H1 (cell line): ENCODE results near the gene PRMT9. TPM values are rescaled to one million over a fixed set of nuclear protein-coding genes. Genes with fewer than 3 reads are reported as not detected.

Experiments
- CTCF ChIA-PET: fragments of 300-600 bp; sonication (Branson Sonifier 250); formaldehyde crosslinking; loops from one replicate; lab custom pipeline; 2021; ENCODE audit not compliant: partially characterized antibody; lab: Charles Lee
- POLR2A ChIA-PET: fragments of 300-600 bp; sonication (Branson Sonifier 250); formaldehyde crosslinking; loops from one replicate; lab custom pipeline; 2021; ENCODE audit warnings: inconsistent platforms; ENCODE audit not compliant: partially characterized antibody; lab: Charles Lee
- DNase-seq, 2 experiments: peaks; one replicate each; pipeline versions ENCODE4 v3.0.0 to v3.0.0-alpha.2; 2010 to 2022; ENCODE audit warnings: low spot score in 2 of 2, low read depth in 1 of 2, mixed read lengths in 1 of 2
- FAIRE-seq: peaks from 2 replicates; lab custom pipeline; 2011; peaks lifted over from hg19 to GRCh38; lab: Jason Lieb, UNC
- H2AFZ ChIP-seq: 2 replicates; pipeline ENCODE4 v1.8.1; 2012; ENCODE audit warnings: low read length, inconsistent platforms
- H2AK5ac ChIP-seq: 2 replicates; pipeline ENCODE4 v1.6.1; 2013; ENCODE audit warnings: low read depth, low read length
- H2BK120ac ChIP-seq: replicated peaks from 2 replicates; pipeline ENCODE3; 2013; ENCODE audit warnings: low read depth, low read length, inconsistent platforms
- H2BK12ac ChIP-seq: 2 replicates; pipeline ENCODE4 v1.6.1; 2013; ENCODE audit warnings: low read depth, low read length
- H2BK15ac ChIP-seq: 2 replicates; pipeline ENCODE4 v1.6.1; 2013; ENCODE audit warnings: low read length
- H2BK20ac ChIP-seq: 2 replicates; pipeline ENCODE4 v1.6.1; 2013; ENCODE audit warnings: low read length
- H2BK5ac ChIP-seq: 2 replicates; pipeline ENCODE4 v1.6.1; 2013; ENCODE audit warnings: low read depth, low read length
- H3K14ac ChIP-seq: 2 replicates; pipeline ENCODE4 v1.6.1; 2013; ENCODE audit warnings: inconsistent platforms; ENCODE audit not compliant: insufficient read length
- H3K18ac ChIP-seq: 2 replicates; pipeline ENCODE4 v1.6.1; 2013; ENCODE audit warnings: low read length; ENCODE audit errors: extremely low read depth
- H3K23ac ChIP-seq: 2 replicates; pipeline ENCODE4 v1.6.1; 2013; ENCODE audit warnings: inconsistent platforms; ENCODE audit not compliant: insufficient read length
- H3K23me2 ChIP-seq: 2 replicates; pipeline ENCODE4 v1.6.1; 2013; ENCODE audit warnings: low read depth, low read length
- H3K27ac ChIP-seq: 2 replicates; pipeline ENCODE4 v1.6.1; 2011; ENCODE audit warnings: low read depth, low read length, inconsistent platforms
- H3K27me3 ChIP-seq, 4 experiments: replicated peaks in 1 of 4; 1 replicate in 1 of 4; 2 replicates in 3 of 4; pipeline versions ENCODE4 v1.6.1 to v1.8.1; 2011 to 2013; ENCODE audit warnings: low read length in 3 of 4, mild to moderate bottlenecking in 3 of 4, inconsistent platforms in 2 of 4, mixed read lengths in 2 of 4, moderate library complexity in 1 of 4; ENCODE audit not compliant: control insufficient read depth in 3 of 4, insufficient read depth in 3 of 4; ENCODE audit errors: extremely low read depth in 1 of 4
- H3K36me3 ChIP-seq, 4 experiments: 2 replicates each; pipeline versions ENCODE4 v1.6.1 to v1.8.1; 2011 to 2013; ENCODE audit warnings: mild to moderate bottlenecking in 4 of 4, low read length in 3 of 4, moderate library complexity in 2 of 4, control low read depth in 1 of 4, inconsistent platforms in 1 of 4; ENCODE audit not compliant: insufficient read depth in 4 of 4, control insufficient read depth in 2 of 4
- H3K4ac ChIP-seq: replicated peaks from 2 replicates; pipeline ENCODE3; 2013; ENCODE audit warnings: low read length, low read depth, mixed read lengths, inconsistent platforms; ENCODE audit not compliant: insufficient read length
- H3K4me1 ChIP-seq, 4 experiments: replicated peaks in 1 of 4; 1 replicate in 1 of 4; 2 replicates in 3 of 4; pipeline versions ENCODE4 v1.6.1 to v1.8.1; 2011 to 2013; ENCODE audit warnings: low read length in 3 of 4, inconsistent platforms in 2 of 4, mixed read lengths in 1 of 4; ENCODE audit not compliant: insufficient read depth in 4 of 4, control insufficient read depth in 3 of 4
- H3K4me2 ChIP-seq, 2 experiments: 2 replicates each; pipeline versions ENCODE4 v1.6.1 to v1.8.1; 2011 to 2013; ENCODE audit warnings: low read depth in 2 of 2, low read length in 2 of 2, control low read depth in 1 of 2, inconsistent platforms in 1 of 2, mild to moderate bottlenecking in 1 of 2; ENCODE audit not compliant: insufficient read depth in 1 of 2
- H3K4me3 ChIP-seq, 4 experiments: fragments of 200-600, 300-600 bp in 1 of 4; sonication (generic), shearing (Covaris generic), sonication (Bioruptor Twin) in 1 of 4; 2 replicates each; pipeline versions ENCODE4 v1.5.1 to v1.8.1; 2011 to 2016; ENCODE audit warnings: low read length in 4 of 4, low read depth in 3 of 4, control low read depth in 2 of 4, inconsistent platforms in 2 of 4, mild to moderate bottlenecking in 2 of 4, mixed read lengths in 1 of 4, moderate library complexity in 1 of 4; ENCODE audit not compliant: insufficient read depth in 2 of 4; ENCODE audit errors: extremely low read depth in 1 of 4
- H3K56ac ChIP-seq: replicated peaks from 2 replicates; pipeline ENCODE3; 2013; ENCODE audit warnings: low read depth, mild to moderate bottlenecking, mixed read lengths, low read length, inconsistent platforms; ENCODE audit not compliant: insufficient read length
- H3K79me1 ChIP-seq: 2 replicates; pipeline ENCODE4 v1.6.1; 2013; ENCODE audit warnings: low read depth, low read length, control low read depth
- H3K79me2 ChIP-seq, 2 experiments: 2 replicates each; pipeline versions ENCODE4 v1.6.1 to v1.8.1; 2012 to 2013; ENCODE audit warnings: low read length in 2 of 2, mild to moderate bottlenecking in 2 of 2, inconsistent platforms in 1 of 2; ENCODE audit not compliant: insufficient read depth in 2 of 2, control insufficient read depth in 1 of 2
- H3K9ac ChIP-seq, 4 experiments: replicated peaks in 1 of 4; 1 replicate in 1 of 4; 2 replicates in 3 of 4; pipeline versions ENCODE4 v1.6.1 to v1.8.1; 2011 to 2013; ENCODE audit warnings: low read depth in 3 of 4, low read length in 3 of 4, control low read depth in 2 of 4, mild to moderate bottlenecking in 2 of 4, moderate library complexity in 2 of 4, inconsistent platforms in 1 of 4; ENCODE audit errors: extremely low read depth in 1 of 4
- H3K9me3 ChIP-seq, 2 experiments: 2 replicates each; pipeline versions ENCODE4 v1.6.1 to v1.8.1; 2012 to 2013; ENCODE audit warnings: mild to moderate bottlenecking in 2 of 2, moderate library complexity in 2 of 2, control low read depth in 1 of 2, inconsistent platforms in 1 of 2, low read depth in 1 of 2, low read length in 1 of 2, mixed read lengths in 1 of 2; ENCODE audit not compliant: insufficient read depth in 2 of 2
- H4K20me1 ChIP-seq, 2 experiments: replicated peaks in 1 of 2; 2 replicates each; pipeline versions ENCODE3 to v1.8.1; 2011 to 2013; ENCODE audit warnings: inconsistent platforms in 2 of 2, low read length in 2 of 2, mild to moderate bottlenecking in 1 of 2; ENCODE audit not compliant: insufficient read depth in 2 of 2, control insufficient read depth in 1 of 2
- H4K5ac ChIP-seq: 2 replicates; pipeline ENCODE4 v1.6.1; 2013; ENCODE audit warnings: low read length, low read depth, mixed read lengths, inconsistent platforms; ENCODE audit not compliant: insufficient read length
- H4K8ac ChIP-seq: 2 replicates; pipeline ENCODE4 v1.8.0; 2013; ENCODE audit warnings: mild to moderate bottlenecking, moderate library complexity, low read length, inconsistent platforms; ENCODE audit not compliant: insufficient read depth; ENCODE audit errors: extremely low read depth
- H4K91ac ChIP-seq: replicated peaks from 2 replicates; pipeline ENCODE3; 2013; ENCODE audit warnings: low read length, mixed read lengths, inconsistent platforms; ENCODE audit not compliant: insufficient read length
- BACH1 ChIP-seq: IDR thresholded peaks from 2 replicates; pipeline ENCODE4 v1.6.1; 2012; ENCODE audit warnings: low read length, improper control_type of control experiment
- BCL11A ChIP-seq, 2 experiments: IDR thresholded peaks; one replicate each; pipeline ENCODE4 v1.6.1; 2011; ENCODE audit warnings: low read depth in 2 of 2, low read length in 2 of 2, mild to moderate bottlenecking in 2 of 2
- CBX5 ChIP-seq: fragments of 300-800, 300-1000 bp; sonication (generic); IDR thresholded peaks from 2 replicates; pipeline ENCODE4 v1.7.1; 2016; ENCODE audit warnings: antibody characterized with exemption, low read length, low read depth
- CHD1 ChIP-seq: IDR thresholded peaks from 2 replicates; pipeline ENCODE4 v1.6.1; 2012; ENCODE audit warnings: low read depth, low read length, improper control_type of control experiment
- SAP30 ChIP-seq: fragments of 300-600 bp; sonication (generic); IDR thresholded peaks from 2 replicates; pipeline ENCODE4 v1.7.1; 2012; ENCODE audit warnings: low read length, moderate library complexity, mild to moderate bottlenecking, inconsistent platforms; ENCODE audit not compliant: insufficient read depth, insufficient replicate concordance
- SIX5 ChIP-seq: IDR thresholded peaks from 2 replicates; pipeline ENCODE4 v1.6.1; 2011; ENCODE audit warnings: mild to moderate bottlenecking, low read depth, low read length
- SP2 ChIP-seq: IDR thresholded peaks from 2 replicates; pipeline ENCODE4 v1.6.1; 2012; ENCODE audit warnings: mild to moderate bottlenecking, low read length, inconsistent platforms
- SRF ChIP-seq: IDR thresholded peaks from 2 replicates; pipeline ENCODE4 v1.6.1; 2011; ENCODE audit warnings: mild to moderate bottlenecking, low read depth, low read length, moderate library complexity
- TBP ChIP-seq: IDR thresholded peaks from 2 replicates; pipeline ENCODE4 v1.6.1; 2011; ENCODE audit warnings: low read depth, low read length, improper control_type of control experiment
- WGBS, 2 experiments: shearing (Covaris generic) in 1 of 2; methylation state at CpG; one replicate each; pipeline versions ENCODE4 v1.1.6 to v1.1.7; 2013 to 2015; ENCODE audit warnings: low lambda C conversion rate in 2 of 2, mixed read lengths in 2 of 2, inconsistent platforms in 1 of 2, low coverage in 1 of 2, missing lambda C conversion rate in 1 of 2; ENCODE audit not compliant: insufficient replicate concordance in 2 of 2, insufficient coverage in 1 of 2, insufficient read length in 1 of 2; ENCODE audit errors: extremely low coverage in 1 of 2, missing lambda C conversion rate in 1 of 2; 5-methylcytosine and 5-hydroxymethylcytosine counted together
- polyA plus RNA-seq, 7 experiments: library from polyadenylated mRNA; depleted of rRNA in 3 of 7; stranded (reverse) in 5 of 7; unstranded in 2 of 7; fragments of >200 nt in 5 of 7; fragments of 200-250 nt in 2 of 7; gene quantifications; 1 replicate in 5 of 7; 2 replicates in 1 of 7; 4 replicates in 1 of 7; pipeline versions ENCODE4 v1.2.1 to v1.2.3, GENCODE V29; 2011 to 2013; ENCODE audit warnings: missing spikeins in 2 of 7, mixed read lengths in 2 of 7
- total RNA-seq: library from RNA; stranded (reverse); fragmentation: NEBNext Ultra II Directional; extraction: Animal tissue kit (Norgen Biotek cat#: 25700); gene quantifications from 2 replicates; pipeline ENCODE4 v1.2.1, GENCODE V29; 2021
- TF ChIP-seq, protein P1 (sequence below): IDR thresholded peaks from 2 replicates; pipeline ENCODE4 v1.6.1; 2011; ENCODE audit warnings: low read depth, mild to moderate bottlenecking, low read length; ENCODE audit not compliant: insufficient read depth
- TF ChIP-seq, protein P2 (sequence below): IDR thresholded peaks from 2 replicates; pipeline ENCODE4 v1.6.1; 2012; ENCODE audit warnings: inconsistent platforms
- TF ChIP-seq, protein P3 (sequence below): IDR thresholded peaks from 2 replicates; pipeline ENCODE4 v1.6.1; 2012; ENCODE audit warnings: inconsistent platforms

PRMT9 gene
- total and polyA plus RNA-seq, 2 of the 8 experiments (the other 6 are each of a cell fraction or from before 2014, with no cell fraction given) = 3.8 to 9.6 TPM

DNA sequence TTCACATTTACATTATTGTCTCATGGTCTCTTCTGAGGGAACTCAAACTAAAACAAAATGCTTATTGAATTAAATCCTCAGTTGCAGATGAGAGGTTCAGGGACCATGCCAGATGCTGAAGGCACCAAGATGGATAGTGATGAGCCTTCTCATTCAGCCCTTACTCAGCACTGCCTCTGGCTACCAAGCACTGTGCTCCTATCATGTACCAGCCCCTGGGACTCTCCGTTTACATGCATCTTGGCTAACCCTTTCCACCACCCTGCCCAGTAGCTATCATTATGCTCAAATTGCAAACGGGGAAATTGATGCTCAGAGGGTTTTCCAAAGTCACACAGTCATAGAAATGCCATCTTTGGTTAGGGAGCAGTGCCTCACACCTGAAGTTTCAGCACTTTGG lies 89.4 kb downstream of the PRMT9 start:
- Histone ChIP-seq H3K23me2 (no peaks in the 10 kb centered on the region), H4K8ac (no peak overlapping the region), H3K9ac (no peak overlapping the region), H3K14ac (no peak overlapping the region), H3K36me3 (no peaks in the 10 kb centered on the region), H2AK5ac (no peak overlapping the region), H3K79me1 (no peaks in the 10 kb centered on the region), H4K91ac (no peak overlapping the region), H3K4me3 (no peak overlapping the region), H2BK5ac (no peak overlapping the region), H3K27me3 (no peaks in the 10 kb centered on the region), H4K20me1 (no peaks in the 10 kb centered on the region), H2BK20ac (no peak overlapping the region), H3K4ac (no peak overlapping the region), H3K9me3 (no peaks in the 10 kb centered on the region), H2BK120ac (no peak overlapping the region), H2AFZ (peak overlapping the region; percentile 14; the same call in 1 of the 2 replicates), H3K27ac (no peak overlapping the region), H2BK12ac (no peak overlapping the region), H3K56ac (no peak overlapping the region), H2BK15ac (no peak overlapping the region), H3K4me2 (no peak overlapping the region), H3K18ac (no peak overlapping the region), H3K23ac (no peak overlapping the region), H3K79me2 (no peaks in the 10 kb centered on the region), H3K4me1 (peaks cover 0 to 3% (median under 1%) of the 10 kb centered on the region in 4 experiments; a peak in 2 of 7 replicates), H4K5ac (no peak overlapping the region)
- 90% methylated on average over 2 of the region's 2 CpGs; no CpG with 5 or more reads in 1 of the 2 experiments for WGBS, 2 experiments
- CTCF ChIA-PET = interaction anchor here (0.5 to 10.2 kb wide), 14 partner anchors 10 to 607 kb away, joined by 3 to 93 read pairs (median 4); no protein-coding TSS in a partner anchor
- FAIRE-seq = no peak
- POLR2A ChIA-PET = no interaction called here
- DNase-seq = no peak
- TF ChIP-seq, protein P1, sequence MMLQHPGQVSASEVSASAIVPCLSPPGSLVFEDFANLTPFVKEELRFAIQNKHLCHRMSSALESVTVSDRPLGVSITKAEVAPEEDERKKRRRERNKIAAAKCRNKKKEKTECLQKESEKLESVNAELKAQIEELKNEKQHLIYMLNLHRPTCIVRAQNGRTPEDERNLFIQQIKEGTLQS = no peak
- TF ChIP-seq SAP30 (no peak), SRF (no peak), SP2 (no peak), SIX5 (no peak), TBP (no peak), CHD1 (no peak), BCL11A (IDR thresholded peaks at IDR 0.05; ENCODE audit: low read depth in 2 of 2, low read length in 2 of 2) (no peak), BACH1 (no peak), CBX5 (no peak)
- TF ChIP-seq, protein P2, sequence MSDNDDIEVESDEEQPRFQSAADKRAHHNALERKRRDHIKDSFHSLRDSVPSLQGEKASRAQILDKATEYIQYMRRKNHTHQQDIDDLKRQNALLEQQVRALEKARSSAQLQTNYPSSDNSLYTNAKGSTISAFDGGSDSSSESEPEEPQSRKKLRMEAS = no peak
- TF ChIP-seq, protein P3, sequence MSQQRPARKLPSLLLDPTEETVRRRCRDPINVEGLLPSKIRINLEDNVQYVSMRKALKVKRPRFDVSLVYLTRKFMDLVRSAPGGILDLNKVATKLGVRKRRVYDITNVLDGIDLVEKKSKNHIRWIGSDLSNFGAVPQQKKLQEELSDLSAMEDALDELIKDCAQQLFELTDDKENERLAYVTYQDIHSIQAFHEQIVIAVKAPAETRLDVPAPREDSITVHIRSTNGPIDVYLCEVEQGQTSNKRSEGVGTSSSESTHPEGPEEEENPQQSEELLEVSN = no peak
